GM12801 (cell line): ENCODE results near the gene LYPD8.

Experiments used
- CTCF ChIP-seq: IDR thresholded peaks from one replicate; pipeline ENCODE4 v1.5.1; 2011; ENCODE audit warnings: control low read depth; ENCODE audit not compliant: insufficient read length; ENCODE audit errors: extremely low read depth

LYPD8 gene

GRCh38 chr1:248710305-248710900 lies 45.2 kb downstream of the LYPD8 start:
- no peak for TF ChIP-seq CTCF

DNA sequence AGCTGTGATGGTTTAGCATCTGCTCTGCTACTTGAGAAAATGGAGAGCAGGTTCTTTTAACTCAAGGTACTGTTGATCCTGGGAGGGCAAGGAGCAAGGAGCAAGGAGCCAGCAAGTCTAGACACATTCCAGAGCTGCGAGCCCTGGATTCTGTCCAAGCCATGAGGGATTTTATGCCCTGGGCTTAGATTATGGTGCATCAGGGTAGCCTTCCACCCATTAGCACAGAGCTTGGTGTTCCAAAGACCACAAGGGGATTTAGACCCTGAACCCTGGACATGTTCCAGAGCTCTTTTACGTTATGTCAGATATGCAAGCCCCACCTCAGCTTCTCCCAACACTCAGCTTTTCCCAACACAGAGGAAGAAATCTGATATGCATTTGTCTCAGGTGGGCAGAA lies 51.0 kb downstream of the LYPD8 start:
- no peak for TF ChIP-seq CTCF

DNA sequence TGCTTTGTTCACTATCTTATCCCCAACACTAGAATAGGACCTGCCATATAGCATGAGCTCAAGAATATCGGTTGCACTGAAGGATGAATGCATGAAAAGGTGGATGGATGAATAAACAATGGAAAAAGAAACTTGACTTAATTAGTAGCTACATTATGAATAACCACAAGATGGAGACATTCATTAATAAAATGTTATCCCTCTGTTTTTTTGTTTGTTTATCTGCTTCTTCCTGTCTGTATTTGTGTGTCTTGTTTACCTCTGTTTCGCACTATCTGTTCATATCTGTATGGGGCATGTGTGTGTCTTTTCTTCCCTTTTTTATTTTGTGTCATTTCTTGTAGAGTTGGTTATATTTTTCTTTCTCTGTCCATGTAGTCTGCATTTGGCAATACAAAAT lies 51.9 kb downstream of the LYPD8 start:
- no peak for TF ChIP-seq CTCF

GRCh38 chr1:248702714-248703113 lies 52.8 kb downstream of the LYPD8 start, which contains the start of gene OR14I1:
TSS of gene OR14I1 (minus strand) at chr1:248702766.
- TF ChIP-seq CTCF: no peak

DNA sequence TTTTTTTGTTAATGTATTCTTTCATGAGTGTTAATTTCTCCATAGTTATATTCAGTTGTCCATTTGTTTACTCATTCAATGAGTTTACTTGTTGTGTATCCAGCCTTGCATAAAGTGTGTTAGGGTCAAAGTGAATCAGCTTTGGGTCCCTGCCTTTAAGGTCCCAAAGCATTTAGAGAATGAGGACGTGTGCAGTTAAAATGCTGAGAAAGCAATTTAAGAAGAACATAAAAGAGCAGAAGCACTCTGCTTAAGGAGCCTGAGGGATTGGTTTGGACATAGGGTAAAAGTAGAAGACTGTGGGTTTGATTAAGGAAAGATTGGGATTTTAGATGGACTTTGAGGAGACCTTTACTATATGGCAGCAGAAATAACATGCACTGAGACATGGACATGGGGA lies 56.5 kb downstream of the LYPD8 start:
- TF ChIP-seq CTCF: no peak

DNA sequence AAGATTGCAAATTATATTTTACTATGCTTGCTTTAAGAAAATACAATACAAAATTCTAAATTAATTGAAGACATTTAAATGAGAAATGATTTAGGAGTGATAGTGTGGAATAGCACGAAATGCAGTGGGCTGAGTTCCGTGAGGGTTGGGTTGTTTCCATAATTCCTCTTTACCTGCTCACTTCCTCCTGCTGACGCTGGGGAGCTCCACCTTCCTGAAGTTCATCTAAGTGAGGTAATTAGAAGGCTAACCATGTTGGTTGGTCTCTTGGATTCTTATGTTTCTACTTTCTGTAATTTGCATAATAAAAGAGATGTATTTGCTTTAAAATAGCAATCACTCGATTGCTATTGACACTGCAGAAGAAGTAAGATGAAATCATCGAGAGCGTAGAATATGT lies 57.7 kb downstream of the LYPD8 start:
- no peak for TF ChIP-seq CTCF

- TF ChIP-seq CTCF: no peak
Observed at GRCh38 chr1:248696774-248697173, 58.8 kb downstream of the LYPD8 start.

DNA sequence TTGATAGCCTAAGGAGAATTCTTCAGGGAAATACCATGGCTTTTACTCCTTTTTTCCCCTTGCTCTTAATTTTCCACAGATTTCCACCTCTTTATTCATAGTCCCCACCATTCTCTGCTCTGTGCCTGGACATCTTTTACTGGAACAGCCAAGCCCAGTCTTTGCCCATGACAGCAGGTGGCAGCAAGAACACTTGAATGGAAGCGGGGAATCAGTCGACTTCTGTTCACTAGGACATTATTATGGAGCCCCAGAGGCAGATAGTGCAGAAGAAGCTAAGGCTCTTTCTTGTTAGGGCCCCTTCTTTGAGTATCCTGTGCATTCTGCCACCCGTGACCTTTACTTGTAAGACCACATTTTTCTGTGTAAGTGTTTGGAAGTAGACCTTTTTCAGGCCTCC lies 59.3 kb downstream of the LYPD8 start:
- no peak for TF ChIP-seq CTCF
